Upper lobe of left lung (tissue), 6 donors: ENCODE results near the gene TXNL4B. TPM values are rescaled to one million over a fixed set of nuclear protein-coding genes. Genes with fewer than 3 reads are reported as not detected.

Experiments
- ATAC-seq, 2 donors: fragments of 200-7000 bp; cut with Tn5 transposase; one replicate each; pipeline ENCODE4 v1.9.1; 2022; ENCODE audit warnings: mild to moderate bottlenecking in 2 of 2, moderate library complexity in 2 of 2; ENCODE audit not compliant: low FRiP score in 2 of 2
- DNase-seq, 2 donors: peaks; one replicate each; pipeline ENCODE4 v3.0.0-alpha.2; 2019 to 2020
- H3K27ac ChIP-seq, 4 donors: fragments of 200-600 bp; sonication (generic); one replicate each; pipeline ENCODE4 v1.5.1; 2016 to 2019
- H3K27me3 ChIP-seq, 4 donors: fragments of 200-600 bp; sonication (generic); one replicate each; pipeline ENCODE4 v1.5.1; 2017 to 2019
- H3K36me3 ChIP-seq, 4 donors: fragments of 200-600 bp; sonication (generic); one replicate each; pipeline ENCODE4 v1.5.1; 2016 to 2019
- H3K4me1 ChIP-seq, 4 donors: fragments of 200-600 bp; sonication (generic); one replicate each; pipeline ENCODE4 v1.5.1; 2018 to 2019
- H3K4me3 ChIP-seq, 4 donors: fragments of 200-600 bp; sonication (generic); one replicate each; pipeline ENCODE4 v1.5.1; 2017 to 2019; ENCODE audit warnings: mild to moderate bottlenecking in 2 of 4, moderate library complexity in 1 of 4
- H3K9me3 ChIP-seq, 4 donors: fragments of 200-600 bp; sonication (generic); one replicate each; pipeline ENCODE4 v1.5.1; 2018 to 2019
- CTCF ChIP-seq, 6 experiments: fragments of 450-650 bp in 4 of 6; fragments of 200-600 bp in 2 of 6; sonication (generic) in 2 of 6; IDR thresholded peaks; one replicate each; pipeline ENCODE4 v1.5.1; 2016 to 2019; ENCODE audit warnings: antibody characterized with exemption in 6 of 6
- EP300 ChIP-seq, 4 donors: sonication (generic); formaldehyde crosslinking; IDR thresholded peaks; one replicate each; pipeline ENCODE4 v1.5.1; 2017; ENCODE audit warnings: antibody characterized with exemption in 4 of 4, control low read depth in 2 of 4
- POLR2A ChIP-seq, 4 donors: fragments of 450-650 bp; IDR thresholded peaks; one replicate each; pipeline ENCODE4 v1.5.1; 2016 to 2017; ENCODE audit warnings: antibody characterized with exemption in 4 of 4, mild to moderate bottlenecking in 2 of 4
- POLR2AphosphoS5 ChIP-seq, 2 donors: sonication (generic); formaldehyde crosslinking; IDR thresholded peaks; one replicate each; pipeline ENCODE4 v1.5.1; 2017; ENCODE audit warnings: antibody characterized with exemption in 2 of 2
- WGBS, 2 donors: methylation state at CpG; one replicate each; pipeline ENCODE4 v1.1.5; 2017 to 2018; 5-methylcytosine and 5-hydroxymethylcytosine counted together
- total RNA-seq, 6 donors: library from RNA; depleted of rRNA in 4 of 6; stranded (reverse); fragments of >200 nt in 4 of 6; gene quantifications; one replicate each; pipeline versions ENCODE4 v1.1.0 to v1.2.1, GENCODE V29; 2016 to 2021
- donor health status: DM: no; HTN: no; CAD: no; lungs with moderate emphysema.
- donor health status: DM: no; HTN: yes; CAD: no; lungs with severe emphysema.

Gene TXNL4B
- total RNA-seq, 6 donors from 2014 or later = 5.7 to 13.4 (median 9.6) TPM

- Histone ChIP-seq H3K9me3 (peaks cover 0 to 6% (median 3%) of the 10 kb centered on the region in 4 donors), H3K4me3 (no peak overlapping the region), H3K27ac (peak overlapping the region in 1 of 4 donors; percentile 14), H3K27me3 (no peaks in the 10 kb centered on the region), H3K36me3 (no peaks in the 10 kb centered on the region), H3K4me1 (peaks cover 0 to 16% (median 11%) of the 10 kb centered on the region in 4 donors)
- 34 to 52% methylated on average over 2 of the region's 2 CpGs for WGBS, 2 donors
- TF ChIP-seq POLR2AphosphoS5 (IDR thresholded peaks at IDR 0.05) (no peak), POLR2A (IDR thresholded peaks at IDR 0.05) (no peak), EP300 (IDR thresholded peaks at IDR 0.05) (no peak), CTCF (IDR thresholded peaks at IDR 0.05) (no peak)
- no peak for DNase-seq
- ATAC-seq = peak in 1 of 2 donors; percentile 60
Observed at GRCh38 chr16:72051818-72052217, 41.6 kb downstream of the TXNL4B start.

DNA sequence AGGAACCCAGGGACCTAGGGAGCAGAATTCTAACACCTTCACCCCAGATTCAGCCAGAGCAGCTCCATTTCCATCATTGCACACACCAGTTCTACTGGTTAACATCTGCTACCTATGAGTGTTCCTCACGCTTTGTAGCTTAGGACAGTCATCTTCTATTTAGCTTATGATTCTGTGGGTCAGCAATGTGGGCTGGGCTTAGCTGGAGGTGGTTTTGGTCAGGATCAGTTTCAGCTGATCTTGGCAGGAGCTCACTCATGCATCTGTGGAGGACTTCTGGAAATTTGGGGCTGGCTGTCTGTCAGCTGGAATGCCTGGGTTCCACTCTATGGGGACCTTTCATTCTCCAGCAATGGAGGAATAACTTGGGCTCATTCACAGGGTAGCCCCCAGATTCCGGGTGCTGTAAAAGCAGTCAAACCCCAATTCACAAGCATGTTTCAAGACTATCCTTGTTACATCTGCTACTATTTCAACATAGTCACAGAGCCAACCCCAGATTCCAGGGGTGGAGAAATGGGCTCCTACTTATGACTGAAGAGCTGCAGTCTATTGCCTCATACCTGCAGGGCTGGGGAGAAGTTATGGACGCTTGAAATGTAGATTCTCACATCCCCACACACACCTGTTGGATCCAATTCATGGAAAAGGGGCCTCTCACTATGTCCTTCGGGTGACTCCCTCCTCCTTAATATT lies 42.5 kb downstream of the TXNL4B start:
- ATAC-seq (peak in 1 of 2 donors; percentile 38), DNase-seq (peak in 1 of 2 donors; percentile 50)
- 68 to 73% methylated on average over 4 of the region's 4 CpGs for WGBS, 2 donors
- H3K4me3 ChIP-seq = no peak overlapping the region
- H3K27ac ChIP-seq = peak overlapping the region in 2 of 4 donors; percentile 6 to 14
- no peaks in the 10 kb centered on the region for H3K27me3 ChIP-seq
- peaks cover 0 to 6% (median 3%) of the 10 kb centered on the region in 4 donors for H3K9me3 ChIP-seq
- no peak for TF ChIP-seq POLR2AphosphoS5 (IDR thresholded peaks at IDR 0.05)
- TF ChIP-seq CTCF (IDR thresholded peaks at IDR 0.05) = no peak
- no peak for TF ChIP-seq EP300 (IDR thresholded peaks at IDR 0.05)
- no peak for TF ChIP-seq POLR2A (IDR thresholded peaks at IDR 0.05)
- no peaks in the 10 kb centered on the region for H3K36me3 ChIP-seq
- peaks cover 0 to 16% (median 11%) of the 10 kb centered on the region in 4 donors for H3K4me1 ChIP-seq

- ATAC-seq = no peak
- H3K27ac ChIP-seq = no peak overlapping the region
- H3K4me1 ChIP-seq = peaks cover 0 to 16% (median 10%) of the 10 kb centered on the region in 4 donors
- no peaks in the 10 kb centered on the region for H3K27me3 ChIP-seq
- TF ChIP-seq CTCF (IDR thresholded peaks at IDR 0.05) (no peak), POLR2A (IDR thresholded peaks at IDR 0.05) (no peak), EP300 (IDR thresholded peaks at IDR 0.05) (no peak), POLR2AphosphoS5 (IDR thresholded peaks at IDR 0.05) (no peak)
- H3K9me3 ChIP-seq = peaks cover 0 to 6% (median 3%) of the 10 kb centered on the region in 4 donors
- H3K36me3 ChIP-seq = no peaks in the 10 kb centered on the region
- no peak for DNase-seq
- H3K4me3 ChIP-seq = no peak overlapping the region
Observed at GRCh38 chr16:72049110-72049509, 44.3 kb downstream of the TXNL4B start.

DNA sequence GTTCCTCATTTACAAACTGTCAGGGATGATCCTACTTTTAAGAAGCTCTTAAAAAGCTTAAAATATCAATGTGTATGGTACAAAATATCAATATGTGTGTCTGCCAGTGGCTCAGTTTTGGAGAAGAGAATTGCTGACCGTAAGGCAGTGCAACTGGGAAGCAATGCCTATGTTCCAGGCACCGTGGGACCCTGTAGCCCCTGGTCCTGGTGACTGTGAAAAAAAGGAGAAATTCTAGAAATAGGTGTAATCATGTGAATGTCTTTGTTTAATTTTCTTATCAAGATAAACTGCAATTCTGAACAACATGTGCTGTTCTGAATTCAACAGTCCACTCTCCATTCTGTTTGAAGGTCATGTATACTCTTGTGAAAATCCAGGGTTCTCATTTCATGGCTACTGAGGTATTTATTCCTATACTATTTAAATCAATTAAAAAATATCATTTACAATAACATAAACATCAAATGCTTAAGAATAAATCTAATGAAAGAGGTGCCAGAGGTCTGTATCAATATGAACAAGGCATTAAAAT lies 48.5 kb downstream of the TXNL4B start:
- Histone ChIP-seq H3K27ac (no peak overlapping the region), H3K27me3 (no peaks in the 10 kb centered on the region), H3K36me3 (peaks cover 0 to 4% (median 0%) of the 10 kb centered on the region in 4 donors), H3K9me3 (peaks cover 0 to 6% (median 3%) of the 10 kb centered on the region in 4 donors), H3K4me1 (peaks cover 0 to 15% (median 6%) of the 10 kb centered on the region in 4 donors), H3K4me3 (no peak overlapping the region)
- ATAC-seq (no peak), DNase-seq (no peak)
- whole genome bisulfite sequencing, 2 donors = 60 to 64% methylated on average over 2 of the region's 2 CpGs
- no peak for TF ChIP-seq EP300 (IDR thresholded peaks at IDR 0.05)
- no peak for TF ChIP-seq CTCF (IDR thresholded peaks at IDR 0.05)
- TF ChIP-seq POLR2AphosphoS5 (IDR thresholded peaks at IDR 0.05) = no peak
- no peak for TF ChIP-seq POLR2A (IDR thresholded peaks at IDR 0.05)
